ENCODE data around the gene CD274. TPM values are rescaled to one million over a fixed set of nuclear protein-coding genes. Genes with fewer than 3 reads are reported as not detected.
"Not testable (repeated sequence)": the region's sequence is repeated elsewhere in the genome, so short reads cannot be mapped to it uniquely, and the experiment has no call there.

CD274 gene
- total and polyA plus RNA-seq, 5 donors from 2014 or later: 0.72 to 7.0 (median 1.6) TPM

DNA sequence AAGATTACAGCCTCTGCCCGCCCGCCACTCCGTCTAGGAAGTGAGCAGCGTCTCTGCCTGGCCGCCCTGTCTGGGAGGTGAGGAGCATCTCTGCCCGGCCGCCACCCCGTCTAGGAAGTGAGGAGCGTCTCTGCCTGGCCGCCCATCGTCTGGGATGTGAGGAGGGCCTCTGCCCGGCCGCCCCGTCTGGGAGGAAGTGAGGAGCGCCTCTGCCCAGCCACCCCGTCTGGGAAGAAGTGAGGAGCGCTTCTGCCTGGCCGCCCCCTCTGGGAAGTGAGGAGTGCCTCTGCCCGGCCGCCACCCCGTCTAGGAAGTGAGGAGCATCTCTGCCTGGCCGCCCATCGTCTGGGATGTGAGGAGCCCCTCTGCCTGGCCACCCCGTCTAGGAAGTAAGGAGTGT is 17.5 kb upstream of the CD274 start:
- H3K27ac ChIP-seq (ENCODE audit: insufficient read depth, low read length, poor library complexity, severe bottlenecking); H3K27me3 Mint-ChIP-seq; H3K27ac Mint-ChIP-seq; H3K27me3 ChIP-seq (ENCODE audit: control insufficient read depth, insufficient read depth, low read length); H3K9me3 Mint-ChIP-seq; H3K4me3 ChIP-seq (ENCODE audit: low read depth, low read length); H3K4me3 Mint-ChIP-seq; ATAC-seq (ENCODE audit: low read depth in 2 of 2); DNase-seq; H3K9me3 ChIP-seq (ENCODE audit: control insufficient read depth in 2 of 2, low read length in 2 of 2): not testable (repeated sequence)
- peaks cover 30% of the 10 kb centered on the region for H3K36me3 Mint-ChIP-seq
- Histone ChIP-seq H3K4me1 (ENCODE audit: control insufficient read depth, insufficient read depth, low read length, poor library complexity, severe bottlenecking) (peaks cover 16% of the 10 kb centered on the region), H3K36me3 (ENCODE audit: control insufficient read depth, insufficient read depth, low read length) (peaks cover 19% of the 10 kb centered on the region)
- peaks cover 22 to 29% (median 27%) of the 10 kb centered on the region in 4 donors for H3K4me1 Mint-ChIP-seq

DNA sequence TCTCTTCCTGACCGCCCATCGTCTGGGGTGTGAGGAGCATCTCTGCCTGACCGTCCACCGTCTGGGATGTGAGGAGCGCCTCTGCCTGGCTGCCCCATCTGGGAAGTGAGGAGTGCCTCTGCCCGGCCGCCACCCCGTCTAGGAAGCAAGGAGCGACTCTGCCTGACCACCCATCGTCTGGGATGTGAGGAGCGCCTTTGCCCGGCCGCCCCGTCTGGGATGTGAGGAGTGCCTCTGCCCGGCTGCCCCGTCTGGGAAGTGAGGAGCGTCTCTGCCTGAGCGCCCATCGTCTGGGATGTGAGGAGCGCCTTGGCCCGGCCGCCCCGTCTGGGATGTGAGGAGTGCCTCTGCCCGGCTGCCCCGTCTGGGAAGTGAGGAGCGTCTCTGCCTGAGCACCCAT is 17.0 kb upstream of the CD274 start:
- H3K4me3 Mint-ChIP-seq; H3K27me3 ChIP-seq (ENCODE audit: control insufficient read depth, insufficient read depth, low read length); H3K27ac Mint-ChIP-seq; DNase-seq; H3K9me3 Mint-ChIP-seq; H3K9me3 ChIP-seq (ENCODE audit: control insufficient read depth in 2 of 2, low read length in 2 of 2); H3K27me3 Mint-ChIP-seq; ATAC-seq (ENCODE audit: low read depth in 2 of 2); H3K27ac ChIP-seq (ENCODE audit: insufficient read depth, low read length, poor library complexity, severe bottlenecking); H3K4me3 ChIP-seq (ENCODE audit: low read depth, low read length): not testable (repeated sequence)
- Histone ChIP-seq H3K4me1 (ENCODE audit: control insufficient read depth, insufficient read depth, low read length, poor library complexity, severe bottlenecking) (peaks cover 21% of the 10 kb centered on the region), H3K36me3 (ENCODE audit: control insufficient read depth, insufficient read depth, low read length) (peaks cover 19% of the 10 kb centered on the region)
- Mint-ChIP-seq H3K36me3 (peaks cover 30% of the 10 kb centered on the region), H3K4me1 (peaks cover 24 to 34% (median 30%) of the 10 kb centered on the region in 4 donors)

DNA sequence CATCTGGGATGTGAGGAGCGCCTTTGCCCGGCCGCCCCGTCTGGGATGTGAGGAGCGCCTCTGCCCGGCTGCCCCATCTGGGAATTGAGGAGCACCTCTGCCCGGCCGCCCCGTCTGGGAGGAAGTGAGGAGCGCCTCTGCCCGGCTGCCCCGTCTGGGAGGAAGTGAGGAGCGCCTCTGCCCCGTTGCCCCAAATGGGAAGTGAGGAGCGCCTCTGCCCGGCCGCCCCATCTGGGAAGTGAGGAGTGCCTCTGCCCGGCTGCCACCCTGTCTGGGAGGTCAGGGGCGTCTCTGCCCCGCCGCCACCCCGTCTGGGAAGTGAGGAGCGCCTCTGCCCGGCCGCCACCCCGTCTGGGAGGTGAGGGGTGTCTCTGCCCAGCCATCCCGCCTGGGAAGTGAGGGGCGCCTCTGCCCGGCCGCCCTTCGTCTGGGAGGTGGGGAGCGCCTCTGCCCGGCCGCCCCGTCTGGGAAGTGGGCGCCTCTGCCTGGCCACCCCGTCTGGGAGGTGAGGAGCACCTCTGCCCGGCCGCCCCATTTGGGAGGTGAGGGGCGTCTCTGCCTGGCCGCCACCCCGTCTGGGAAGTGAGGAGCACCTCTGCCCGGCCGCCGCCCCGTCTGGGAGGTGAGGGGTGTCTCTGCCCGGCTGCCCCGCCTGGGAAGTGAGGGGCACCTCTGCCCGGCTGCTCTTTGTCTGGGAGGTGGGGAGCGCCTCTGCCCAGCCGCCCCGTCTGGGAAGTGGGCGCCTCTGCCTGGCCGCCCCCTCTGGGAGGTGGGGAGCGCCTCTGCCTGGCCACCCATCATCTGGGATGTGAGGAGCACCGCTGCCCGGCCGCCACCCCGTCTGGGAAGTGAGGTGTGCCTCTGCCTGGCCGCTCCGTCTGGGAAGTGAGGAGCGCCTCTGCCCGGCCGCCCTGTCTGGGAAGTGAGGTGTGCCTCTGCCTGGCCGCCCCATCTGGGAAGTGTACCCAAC is 16.2 kb upstream of the CD274 start:
- H3K27ac Mint-ChIP-seq; H3K9me3 Mint-ChIP-seq; DNase-seq; H3K4me3 ChIP-seq (ENCODE audit: low read depth, low read length); H3K4me3 Mint-ChIP-seq; H3K27me3 ChIP-seq (ENCODE audit: control insufficient read depth, insufficient read depth, low read length); H3K27ac ChIP-seq (ENCODE audit: insufficient read depth, low read length, poor library complexity, severe bottlenecking); H3K27me3 Mint-ChIP-seq; ATAC-seq (ENCODE audit: low read depth in 2 of 2); H3K9me3 ChIP-seq (ENCODE audit: control insufficient read depth in 2 of 2, low read length in 2 of 2): not testable (repeated sequence)
- H3K4me1 Mint-ChIP-seq: peaks cover 24 to 41% (median 33%) of the 10 kb centered on the region in 4 donors
- H3K4me1 ChIP-seq (ENCODE audit: control insufficient read depth, insufficient read depth, low read length, poor library complexity, severe bottlenecking): peaks cover 28% of the 10 kb centered on the region
- peaks cover 19% of the 10 kb centered on the region for H3K36me3 ChIP-seq (ENCODE audit: control insufficient read depth, insufficient read depth, low read length)
- H3K36me3 Mint-ChIP-seq: peaks cover 30% of the 10 kb centered on the region

DNA sequence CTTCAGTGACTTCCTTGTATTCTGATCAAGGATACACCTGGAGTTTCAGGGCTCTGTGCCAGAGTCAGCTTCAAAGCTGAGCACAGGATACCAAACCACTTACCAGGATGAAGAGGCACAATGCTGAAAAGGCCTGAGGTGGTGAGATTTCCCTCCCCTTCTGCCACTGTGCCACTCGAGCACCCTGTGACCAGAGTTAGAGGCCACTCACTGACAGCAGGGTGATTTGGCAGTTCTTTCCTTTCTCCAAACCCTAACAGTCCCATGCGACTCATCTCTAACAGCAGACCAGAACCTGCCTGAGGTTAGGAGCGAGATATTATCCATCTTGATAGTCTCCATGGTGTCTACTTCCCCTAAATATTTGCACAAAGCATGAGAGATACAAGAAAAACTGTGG is 14.4 kb upstream of the CD274 start:
- Mint-ChIP-seq H3K4me1 (peaks cover 20 to 44% (median 31%) of the 10 kb centered on the region in 4 donors), H3K27ac (peak overlapping the region in 1 of 3 donors; percentile 63), H3K27me3 (no peaks in the 10 kb centered on the region), H3K9me3 (peaks cover 0 to 1% (median 0%) of the 10 kb centered on the region in 7 donors), H3K36me3 (peaks cover 21% of the 10 kb centered on the region), H3K4me3 (peak overlapping the region in 2 of 4 donors; percentile 96)
- DNase-seq: no peak
- no peak for ATAC-seq (ENCODE audit: low read depth in 2 of 2)
- H3K9me3 ChIP-seq (ENCODE audit: control insufficient read depth in 2 of 2, low read length in 2 of 2): no peaks in the 10 kb centered on the region
- H3K4me1 ChIP-seq (ENCODE audit: control insufficient read depth, insufficient read depth, low read length, poor library complexity, severe bottlenecking): peaks cover 28% of the 10 kb centered on the region
- no peaks in the 10 kb centered on the region for H3K27me3 ChIP-seq (ENCODE audit: control insufficient read depth, insufficient read depth, low read length)
- H3K4me3 ChIP-seq (ENCODE audit: low read depth, low read length): no peak overlapping the region
- peaks cover 6% of the 10 kb centered on the region for H3K36me3 ChIP-seq (ENCODE audit: control insufficient read depth, insufficient read depth, low read length)
- H3K27ac ChIP-seq (ENCODE audit: insufficient read depth, low read length, poor library complexity, severe bottlenecking): no peak overlapping the region

DNA sequence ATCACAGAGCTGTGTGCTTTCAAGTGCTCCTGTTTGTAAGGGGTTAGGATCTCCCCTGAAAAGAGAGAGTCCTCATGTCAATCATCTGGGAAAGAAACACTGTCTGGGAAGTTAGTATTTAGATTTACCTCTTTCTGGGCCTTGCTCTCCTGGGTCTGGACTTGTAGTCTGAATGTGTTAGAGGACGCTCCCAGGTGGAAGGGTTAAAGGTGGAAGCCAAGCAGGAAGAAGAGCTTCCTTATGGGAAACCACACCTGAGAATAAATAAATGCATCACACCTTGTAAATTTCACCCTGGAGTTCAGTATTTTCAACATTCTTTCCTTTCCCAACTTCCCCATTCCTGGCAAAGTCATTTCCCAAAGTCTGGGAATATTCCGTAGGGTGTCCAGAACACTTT is 13.9 kb upstream of the CD274 start:
- Histone ChIP-seq H3K27ac (ENCODE audit: insufficient read depth, low read length, poor library complexity, severe bottlenecking) (peak overlapping the region; percentile 95), H3K36me3 (ENCODE audit: control insufficient read depth, insufficient read depth, low read length) (peaks cover 6% of the 10 kb centered on the region), H3K4me3 (ENCODE audit: low read depth, low read length) (peak overlapping the region; percentile 95), H3K4me1 (ENCODE audit: control insufficient read depth, insufficient read depth, low read length, poor library complexity, severe bottlenecking) (peaks cover 28% of the 10 kb centered on the region), H3K27me3 (ENCODE audit: control insufficient read depth, insufficient read depth, low read length) (no peaks in the 10 kb centered on the region), H3K9me3 (ENCODE audit: control insufficient read depth in 2 of 2, low read length in 2 of 2) (no peaks in the 10 kb centered on the region)
- H3K27ac Mint-ChIP-seq: peak overlapping the region; percentile 26 to 98 (median 63)
- H3K9me3 Mint-ChIP-seq: peaks cover 0 to 1% (median 0%) of the 10 kb centered on the region in 7 donors
- no peaks in the 10 kb centered on the region for H3K27me3 Mint-ChIP-seq
- peaks cover 18% of the 10 kb centered on the region for H3K36me3 Mint-ChIP-seq
- peak overlapping the region; percentile 82 to 99 (median 96) for H3K4me3 Mint-ChIP-seq
- ATAC-seq (ENCODE audit: low read depth in 2 of 2) (no peak), DNase-seq (no peak)
- H3K4me1 Mint-ChIP-seq: peaks cover 18 to 44% (median 30%) of the 10 kb centered on the region in 4 donors

DNA sequence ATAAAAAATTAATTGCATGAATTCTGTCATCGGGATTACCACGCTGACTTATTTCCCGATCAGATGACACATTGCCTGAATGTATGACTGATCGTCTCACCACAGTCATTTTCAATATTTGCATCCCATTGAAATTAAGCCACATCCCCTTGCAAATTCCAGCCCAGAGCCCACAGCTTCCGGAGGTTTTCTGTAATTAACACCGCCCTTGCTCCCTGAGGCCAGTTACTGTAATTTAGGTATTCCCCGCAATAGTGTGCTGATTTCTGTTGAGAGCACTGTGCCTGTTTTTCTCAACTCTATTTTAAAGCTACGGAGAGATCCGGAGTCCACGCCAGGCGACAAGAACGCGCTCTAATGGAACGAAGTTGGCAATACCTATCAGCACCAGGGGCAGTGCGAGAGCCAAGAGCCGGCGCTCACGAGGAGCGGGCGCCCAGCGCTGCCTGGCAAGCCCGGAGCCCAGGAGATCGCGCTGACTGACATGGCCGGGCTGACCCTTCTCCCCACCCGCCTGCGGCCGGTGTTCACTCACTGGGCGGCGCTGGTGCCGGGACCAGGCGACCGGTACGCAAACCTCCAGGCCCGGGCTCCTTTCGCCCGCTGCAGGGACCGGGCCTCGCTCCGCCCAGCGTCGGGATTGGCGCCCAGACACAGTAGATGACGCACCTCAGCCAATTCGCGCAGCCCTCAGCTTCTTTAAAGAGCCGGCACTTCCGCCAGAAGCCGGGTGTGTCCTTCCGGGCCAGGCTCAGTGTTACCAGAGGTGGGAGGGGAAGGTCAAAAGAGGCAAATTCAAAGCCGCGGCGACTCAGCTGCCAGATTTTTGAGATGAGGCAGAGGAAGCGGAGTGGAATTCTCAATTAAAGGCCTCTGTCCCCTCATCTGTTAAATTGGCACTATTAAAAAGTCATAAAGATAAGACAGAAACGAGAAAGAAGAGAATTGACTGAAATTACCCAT is 12.8 kb upstream of the CD274 start, which contains the start of gene PLGRKT:
TSS of gene PLGRKT (minus strand) at position 672 of the 963 bp plus-strand sequence. CDS start 5,948 bp downstream, outside the sequence.
- H3K36me3 Mint-ChIP-seq: peaks cover 10% of the 10 kb centered on the region
- ATAC-seq (ENCODE audit: low read depth in 2 of 2): peak; percentile 98 to 99
- peak within 1 kb of the TSS; percentile 95 for H3K4me3 ChIP-seq (ENCODE audit: low read depth, low read length)
- H3K4me3 Mint-ChIP-seq: peak within 1 kb of the TSS; percentile 82 to 99 (median 96)
- DNase-seq: peak; percentile 87 to 97 (median 90)
- H3K9me3 ChIP-seq (ENCODE audit: control insufficient read depth in 2 of 2, low read length in 2 of 2): no peaks in the 10 kb centered on the region
- H3K27ac Mint-ChIP-seq: peak within 1 kb of the TSS; percentile 96 to 99 (median 98)
- peaks cover 0 to 1% (median 0%) of the 10 kb centered on the region in 7 donors for H3K9me3 Mint-ChIP-seq
- H3K36me3 ChIP-seq (ENCODE audit: control insufficient read depth, insufficient read depth, low read length): peaks cover 6% of the 10 kb centered on the region
- H3K4me1 Mint-ChIP-seq: peaks cover 18 to 47% (median 28%) of the 10 kb centered on the region in 4 donors
- H3K4me1 ChIP-seq (ENCODE audit: control insufficient read depth, insufficient read depth, low read length, poor library complexity, severe bottlenecking): peaks cover 28% of the 10 kb centered on the region
- H3K27me3 ChIP-seq (ENCODE audit: control insufficient read depth, insufficient read depth, low read length): no peaks in the 10 kb centered on the region
- peak within 1 kb of the TSS; percentile 95 for H3K27ac ChIP-seq (ENCODE audit: insufficient read depth, low read length, poor library complexity, severe bottlenecking)
- peaks cover 4% of the 10 kb centered on the region for H3K27me3 Mint-ChIP-seq
